T-helper 9 cell (primary cell): ENCODE measurements around the gene RABGAP1L.
"Not testable (repeated sequence)": the region's sequence is repeated elsewhere in the genome, so short reads cannot be mapped to it uniquely, and the experiment has no call there.

ENCODE experiments used
- DNase-seq: peaks from one replicate; pipeline ENCODE4 v3.0.0-alpha.2; 2020

Gene RABGAP1L

GRCh38 chr1:174785510-174785909 lies 626.2 kb downstream of the RABGAP1L start:
- no peak for DNase-seq

GRCh38 chr1:174786358-174786757 lies 627.0 kb downstream of the RABGAP1L start:
- DNase-seq = no peak

GRCh38 chr1:174786760-174787159 lies 627.4 kb downstream of the RABGAP1L start:
- no peak for DNase-seq

GRCh38 chr1:174788981-174789380 lies 629.7 kb downstream of the RABGAP1L start:
- no peak for DNase-seq

- no peak for DNase-seq
Observed at GRCh38 chr1:174789399-174789798, 630.1 kb downstream of the RABGAP1L start.

- no peak for DNase-seq
Observed at GRCh38 chr1:174791863-174792262, 632.5 kb downstream of the RABGAP1L start.

- no peak for DNase-seq
Observed at GRCh38 chr1:174794861-174795260, 635.5 kb downstream of the RABGAP1L start.

- no peak for DNase-seq
Observed at GRCh38 chr1:174795806-174796205, 636.5 kb downstream of the RABGAP1L start.

- no peak for DNase-seq
Observed at GRCh38 chr1:174797398-174797797, 638.1 kb downstream of the RABGAP1L start.

GRCh38 chr1:174799136-174799479 lies 639.8 kb downstream of the RABGAP1L start:
- no peak for DNase-seq

GRCh38 chr1:174800216-174800851 lies 641.0 kb downstream of the RABGAP1L start:
- no peak for DNase-seq

- DNase-seq = no peak
Observed at GRCh38 chr1:174800876-174801275, 641.6 kb downstream of the RABGAP1L start.

GRCh38 chr1:174809755-174810280 lies 650.5 kb downstream of the RABGAP1L start:
- DNase-seq = no peak

- DNase-seq = no peak
Observed at GRCh38 chr1:174812016-174812415, 652.7 kb downstream of the RABGAP1L start.

GRCh38 chr1:174812656-174813055 lies 653.3 kb downstream of the RABGAP1L start:
- DNase-seq = no peak

- no peak for DNase-seq
Observed at GRCh38 chr1:174815036-174815435, 655.7 kb downstream of the RABGAP1L start.

GRCh38 chr1:174815474-174815908 lies 656.2 kb downstream of the RABGAP1L start:
- no peak for DNase-seq

- DNase-seq = not testable (repeated sequence)
Observed at GRCh38 chr1:174816621-174817020, 657.3 kb downstream of the RABGAP1L start.

- DNase-seq = no peak
Observed at GRCh38 chr1:174818014-174818616, 658.8 kb downstream of the RABGAP1L start.

GRCh38 chr1:174818951-174819350 lies 659.6 kb downstream of the RABGAP1L start:
- DNase-seq = no peak

- no peak for DNase-seq
Observed at GRCh38 chr1:174819596-174819995, 660.3 kb downstream of the RABGAP1L start.

- DNase-seq = no peak
Observed at GRCh38 chr1:174825127-174825526, 665.8 kb downstream of the RABGAP1L start.

GRCh38 chr1:174825806-174826205 lies 666.5 kb downstream of the RABGAP1L start:
- DNase-seq = no peak

GRCh38 chr1:174828264-174828663 lies 668.9 kb downstream of the RABGAP1L start:
- no peak for DNase-seq

GRCh38 chr1:174829990-174830389 lies 670.7 kb downstream of the RABGAP1L start:
- no peak for DNase-seq
